MG63 (cell line): ENCODE results near the gene NOS1AP. TPM values are rescaled to one million over a fixed set of nuclear protein-coding genes. Genes with fewer than 3 reads are reported as not detected.
"Not testable (repeated sequence)": the region's sequence is repeated elsewhere in the genome, so short reads cannot be mapped to it uniquely, and the experiment has no call there.

Source experiments
- DNase-seq: peaks from one replicate; pipeline ENCODE4 v3.0.0-alpha.2; 2020
- H3K27me3 ChIP-seq: fragments of 250-450 bp; sonication (Bioruptor Pico); 2 replicates; pipeline ENCODE4 v1.5.1; 2020; ENCODE audit warnings: mild to moderate bottlenecking, moderate library complexity
- H3K36me3 ChIP-seq: fragments of 250-450 bp; sonication (Bioruptor Pico); 2 replicates; pipeline ENCODE4 v1.5.1; 2020; ENCODE audit warnings: mild to moderate bottlenecking, moderate library complexity
- H3K4me3 ChIP-seq: fragments of 250-450 bp; sonication (Bioruptor Pico); 2 replicates; pipeline ENCODE4 v1.5.1; 2020; ENCODE audit warnings: mild to moderate bottlenecking, moderate library complexity
- H3K9me3 ChIP-seq: fragments of 250-450 bp; sonication (Bioruptor Pico); 2 replicates; pipeline ENCODE4 v1.5.1; 2020; ENCODE audit warnings: mild to moderate bottlenecking, moderate library complexity
- total RNA-seq: library from RNA; depleted of rRNA; stranded (reverse); fragments of >200 nt; shearing (Covaris generic); gene quantifications from 2 replicates; pipeline ENCODE4 v1.2.3, GENCODE V29; 2014; ENCODE audit warnings: low replicate concordance

The NOS1AP gene
- total RNA-seq, 1 experiment from 2014 or later: not detected

DNA sequence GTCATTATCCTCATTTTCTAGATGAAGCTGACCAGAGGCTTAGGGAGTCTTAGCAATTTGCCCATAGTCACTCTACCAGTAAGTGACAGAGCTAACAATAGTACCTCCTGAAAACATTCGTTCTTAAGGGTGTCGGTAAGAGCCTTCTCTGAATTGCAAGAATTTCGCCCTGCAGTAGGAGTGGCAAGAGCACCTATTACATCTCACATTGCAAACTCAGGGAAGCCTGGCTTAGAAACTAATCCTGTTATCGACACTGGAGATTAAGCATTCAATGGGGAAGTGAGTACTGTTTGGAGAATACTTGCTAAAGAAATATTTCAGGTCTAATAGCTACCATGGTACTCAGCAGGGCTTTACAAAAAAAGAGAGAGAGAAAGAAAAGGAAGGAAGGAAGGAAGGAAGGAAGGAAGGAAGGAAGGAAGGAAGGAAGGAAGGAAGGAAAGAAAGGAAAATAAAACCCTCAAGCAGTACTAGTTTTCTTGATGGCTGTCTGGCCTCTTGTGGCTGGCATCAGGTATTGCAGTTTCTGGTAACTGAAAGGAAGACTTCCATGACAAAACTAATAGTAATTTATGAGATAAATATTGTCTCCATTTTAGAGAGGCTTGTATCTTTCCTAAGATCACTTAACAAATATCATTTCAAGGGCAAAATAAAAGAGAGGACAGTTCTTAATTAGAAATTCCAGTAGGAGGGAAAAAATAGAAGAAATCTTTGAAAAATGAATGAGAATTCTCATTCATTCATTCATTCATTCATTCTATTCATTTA, 322.5 kb downstream of the NOS1AP start:
- H3K36me3 ChIP-seq: no peaks in the 10 kb centered on the region
- peak; percentile 39 for DNase-seq
- H3K9me3 ChIP-seq: no peaks in the 10 kb centered on the region
- no peak overlapping the region for H3K4me3 ChIP-seq
- no peaks in the 10 kb centered on the region for H3K27me3 ChIP-seq

GRCh38 chr1:162396201-162396906, 326.9 kb downstream of the NOS1AP start:
- no peak for DNase-seq
- Histone ChIP-seq H3K27me3 (no peaks in the 10 kb centered on the region; the same call in 1 of the 2 replicates), H3K4me3 (no peak overlapping the region), H3K36me3 (no peaks in the 10 kb centered on the region), H3K9me3 (no peaks in the 10 kb centered on the region)

GRCh38 chr1:162397039-162397448, 327.6 kb downstream of the NOS1AP start:
- DNase-seq: peak; percentile 25
- no peaks in the 10 kb centered on the region; the same call in 1 of the 2 replicates for H3K27me3 ChIP-seq
- H3K36me3 ChIP-seq: no peaks in the 10 kb centered on the region
- no peaks in the 10 kb centered on the region for H3K9me3 ChIP-seq
- no peak overlapping the region for H3K4me3 ChIP-seq

GRCh38 chr1:162397943-162398560, 328.6 kb downstream of the NOS1AP start:
- H3K27me3 ChIP-seq: no peaks in the 10 kb centered on the region; the same call in 1 of the 2 replicates
- no peaks in the 10 kb centered on the region for H3K36me3 ChIP-seq

DNA sequence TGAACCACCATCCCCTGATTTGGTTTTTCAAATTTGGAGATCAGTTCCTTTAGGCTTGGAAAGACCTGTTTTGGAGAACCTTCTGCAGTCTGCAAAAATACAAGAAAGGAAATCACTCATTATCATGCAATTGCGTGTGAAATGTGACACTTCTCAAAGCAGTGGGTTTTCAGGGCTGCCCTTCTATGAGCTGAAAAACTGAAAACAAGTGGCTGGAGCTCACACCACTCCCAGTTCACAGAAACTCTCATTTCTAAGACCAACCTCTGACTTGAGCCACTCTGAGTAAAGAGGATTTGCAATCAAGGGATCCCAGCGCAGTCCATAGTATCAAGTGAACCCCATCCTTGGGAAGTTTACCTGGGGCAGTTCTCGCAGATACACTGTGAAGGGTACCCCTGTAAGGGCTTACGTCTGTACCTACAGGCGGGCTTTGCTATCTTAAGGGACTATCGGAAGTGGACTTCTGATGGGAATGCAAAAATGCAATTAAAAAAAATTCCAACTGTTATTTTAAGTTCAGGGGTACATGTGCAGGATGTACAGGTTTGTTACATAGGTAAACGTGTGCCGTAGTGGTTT, 329.6 kb downstream of the NOS1AP start:
- Histone ChIP-seq H3K27me3 (no peaks in the 10 kb centered on the region; the same call in 1 of the 2 replicates), H3K36me3 (no peaks in the 10 kb centered on the region), H3K4me3 (no peak overlapping the region), H3K9me3 (no peaks in the 10 kb centered on the region)
- DNase-seq: no peak

More at GRCh38 chr1:162397943-162398560, 328.6 kb downstream of the NOS1AP start:
- H3K9me3 ChIP-seq: no peaks in the 10 kb centered on the region
- DNase-seq: no peak
- H3K4me3 ChIP-seq: no peak overlapping the region

DNA sequence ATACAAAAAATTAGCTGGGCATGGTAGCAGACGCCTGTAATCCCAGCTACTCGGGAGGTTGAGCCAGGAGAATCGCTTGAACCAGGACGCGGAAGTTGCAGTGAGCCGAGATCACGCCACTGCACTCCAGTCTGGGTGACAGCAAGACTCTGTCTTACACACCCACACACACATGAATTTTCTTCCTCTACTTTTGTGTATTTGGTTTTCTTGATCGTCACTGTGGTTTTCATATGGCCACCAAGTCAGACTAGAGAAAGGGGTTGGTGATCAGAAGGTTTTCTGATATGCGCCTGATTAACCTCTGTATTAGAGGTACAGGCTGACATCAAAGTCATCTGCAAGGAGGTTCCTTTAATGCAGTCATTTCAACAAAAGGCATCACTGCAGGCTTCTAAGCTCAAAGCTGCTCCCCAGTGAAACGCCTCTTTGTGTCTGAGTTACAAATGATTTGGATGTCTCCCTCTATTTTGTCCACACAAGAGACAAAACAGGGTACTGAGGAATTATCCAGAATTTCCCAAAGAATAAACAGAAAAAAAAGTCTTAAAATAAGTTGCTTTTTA, 331.4 kb downstream of the NOS1AP start:
- no peaks in the 10 kb centered on the region; the same call in 1 of the 2 replicates for H3K27me3 ChIP-seq
- no peak for DNase-seq
- no peaks in the 10 kb centered on the region for H3K9me3 ChIP-seq
- H3K4me3 ChIP-seq: no peak overlapping the region
- H3K36me3 ChIP-seq: no peaks in the 10 kb centered on the region

DNA sequence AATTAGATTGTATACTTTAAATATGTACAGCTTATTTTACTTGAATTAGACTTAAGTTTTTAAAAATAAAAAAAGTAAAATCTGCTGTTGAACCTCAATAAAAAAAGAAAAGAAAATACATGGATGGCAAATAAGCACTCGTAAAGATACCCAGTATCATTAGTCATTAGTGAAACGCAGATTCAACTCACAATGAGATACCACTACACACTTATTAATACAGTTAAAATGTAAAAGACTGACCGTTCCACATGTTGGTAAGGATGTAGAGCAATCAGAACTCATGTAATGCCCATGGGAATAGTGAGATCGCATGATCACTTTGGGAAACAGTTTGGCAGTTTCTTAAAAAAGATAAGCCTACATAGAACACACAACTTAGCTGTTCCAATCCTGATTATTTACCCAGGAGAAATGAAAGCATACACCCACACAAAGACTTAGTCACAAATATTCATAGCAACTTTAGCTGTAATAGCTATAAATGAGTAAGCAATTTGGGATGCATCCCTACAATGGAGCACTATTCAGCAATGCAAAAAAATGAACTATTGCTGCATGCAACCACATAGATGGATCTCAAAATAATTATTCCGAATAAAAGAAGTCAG, 335.2 kb downstream of the NOS1AP start:
- H3K36me3 ChIP-seq: no peaks in the 10 kb centered on the region
- H3K4me3 ChIP-seq: no peak overlapping the region
- DNase-seq: no peak

DNA sequence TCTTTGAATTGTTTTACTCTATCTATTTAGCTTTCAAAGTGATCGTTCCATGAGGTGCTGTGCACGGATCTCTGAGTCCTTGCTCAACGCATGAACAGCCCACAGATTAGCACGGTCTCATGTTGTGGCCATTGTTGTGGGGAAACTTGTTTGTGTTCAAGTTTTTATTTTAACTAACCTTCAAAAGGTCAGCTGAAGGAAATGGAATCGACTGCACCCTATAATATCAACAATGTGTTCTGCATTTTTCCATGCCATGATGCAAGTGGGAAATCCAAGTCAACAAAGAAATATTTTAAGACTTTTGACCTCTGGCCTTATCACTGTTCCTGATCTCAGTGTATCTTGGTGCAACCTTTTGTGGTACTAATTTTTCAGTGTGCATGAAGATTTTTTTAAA, 336.3 kb downstream of the NOS1AP start:
- Histone ChIP-seq H3K4me3 (no peak overlapping the region), H3K9me3 (no peaks in the 10 kb centered on the region), H3K36me3 (no peaks in the 10 kb centered on the region), H3K27me3 (no peaks in the 10 kb centered on the region)
- no peak for DNase-seq

More for the DNA sequence above, 335.2 kb downstream of the NOS1AP start:
- Histone ChIP-seq H3K9me3 (no peaks in the 10 kb centered on the region), H3K27me3 (no peaks in the 10 kb centered on the region)

GRCh38 chr1:162406811-162407210, 337.3 kb downstream of the NOS1AP start:
- H3K36me3 ChIP-seq: no peaks in the 10 kb centered on the region
- no peak overlapping the region for H3K4me3 ChIP-seq
- no peaks in the 10 kb centered on the region for H3K9me3 ChIP-seq
- DNase-seq: no peak
- no peaks in the 10 kb centered on the region for H3K27me3 ChIP-seq

- Histone ChIP-seq H3K27me3 (no peaks in the 10 kb centered on the region), H3K9me3 (peaks cover 1% of the 10 kb centered on the region; the same call in 1 of the 2 replicates)
- no peak for DNase-seq
These were observed 338.0 kb downstream of the NOS1AP start for GRCh38 chr1:162407539-162407938.

GRCh38 chr1:162412002-162412401, 342.5 kb downstream of the NOS1AP start, which contains the start of gene SH2D1B:
Gene SH2D1B (minus strand): TSS chr1:162412136. CDS start chr1:162412016, 120 bp downstream.
- no peak within 1 kb of the TSS for H3K4me3 ChIP-seq
- H3K27me3 ChIP-seq: no peaks in the 10 kb centered on the region
- H3K9me3 ChIP-seq: peaks cover 5% of the 10 kb centered on the region
- no peaks in the 10 kb centered on the region for H3K36me3 ChIP-seq
- peak; percentile 38 for DNase-seq

More at GRCh38 chr1:162407539-162407938, 338.0 kb downstream of the NOS1AP start:
- no peaks in the 10 kb centered on the region for H3K36me3 ChIP-seq
- H3K4me3 ChIP-seq: no peak overlapping the region

DNA sequence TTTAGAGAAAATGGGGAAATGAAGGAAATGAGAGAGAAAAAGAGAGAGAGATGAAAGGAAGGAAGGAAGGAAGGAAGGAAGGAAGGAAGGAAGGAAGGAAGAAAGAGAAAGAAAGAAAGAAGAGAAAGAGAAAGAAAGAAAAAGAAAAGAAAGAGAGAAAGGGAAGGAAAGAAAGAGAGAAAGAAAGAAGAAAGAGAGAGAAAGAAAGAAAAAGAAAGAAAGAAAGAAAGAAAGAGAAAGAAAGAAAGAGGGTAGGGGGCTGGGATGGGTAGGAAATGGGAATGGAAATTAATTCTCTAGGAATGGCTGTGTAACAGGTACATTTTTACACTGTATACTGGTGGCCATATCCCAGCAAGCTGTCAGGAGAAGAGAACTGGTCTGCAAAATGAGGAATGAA, 346.7 kb downstream of the NOS1AP start:
- Histone ChIP-seq H3K9me3 (peaks cover 5% of the 10 kb centered on the region), H3K4me3 (no peak overlapping the region), H3K36me3 (no peaks in the 10 kb centered on the region), H3K27me3 (no peaks in the 10 kb centered on the region)
- no peak for DNase-seq

- H3K27me3 ChIP-seq: no peaks in the 10 kb centered on the region
- no peaks in the 10 kb centered on the region for H3K36me3 ChIP-seq
- DNase-seq: no peak
- H3K4me3 ChIP-seq: no peak overlapping the region
- peaks cover 5% of the 10 kb centered on the region for H3K9me3 ChIP-seq
These were observed 347.4 kb downstream of the NOS1AP start for GRCh38 chr1:162416909-162417308.

GRCh38 chr1:162417650-162418049, 348.2 kb downstream of the NOS1AP start:
- DNase-seq: no peak
- H3K4me3 ChIP-seq: no peak overlapping the region
- H3K27me3 ChIP-seq: no peaks in the 10 kb centered on the region
- peaks cover 2% of the 10 kb centered on the region for H3K9me3 ChIP-seq
- no peaks in the 10 kb centered on the region for H3K36me3 ChIP-seq

- not testable (repeated sequence) for H3K36me3 ChIP-seq, H3K9me3 ChIP-seq, H3K4me3 ChIP-seq, H3K27me3 ChIP-seq
- peak; percentile 32 for DNase-seq
These were observed 349.1 kb downstream of the NOS1AP start for GRCh38 chr1:162418584-162418983.

- not testable (repeated sequence) for DNase-seq, H3K4me3 ChIP-seq, H3K36me3 ChIP-seq, H3K27me3 ChIP-seq, H3K9me3 ChIP-seq
These were observed 350.0 kb downstream of the NOS1AP start for GRCh38 chr1:162419450-162419931.
